Lung (tissue), 12 donors: ENCODE measurements around the gene NEIL1. TPM values are rescaled to one million over a fixed set of nuclear protein-coding genes. Genes with fewer than 3 reads are reported as not detected.

Source experiments
- ATAC-seq: fragments of 200-7000 bp; cut with Tn5 transposase; one replicate; pipeline ENCODE4 v1.9.1; 2020; ENCODE audit warnings: moderate number of reproducible peaks; ENCODE audit not compliant: insufficient read depth, low FRiP score
- DNase-seq, 3 donors: peaks; one replicate each; pipeline ENCODE4 v3.0.0-alpha.2; 2013 to 2017
- H3K27ac ChIP-seq, 2 donors: one replicate each; pipeline ENCODE4 v1.5.1; 2013; ENCODE audit warnings: mild to moderate bottlenecking in 2 of 2, moderate library complexity in 2 of 2, control low read depth in 1 of 2, inconsistent platforms in 1 of 2, low read depth in 1 of 2, low read length in 1 of 2
- H3K27me3 ChIP-seq, 3 donors: one replicate each; pipeline ENCODE4 v1.5.1; 2013; ENCODE audit warnings: low read length in 2 of 3; ENCODE audit not compliant: control insufficient read depth in 3 of 3, insufficient read depth in 3 of 3
- H3K36me3 ChIP-seq, 4 donors: one replicate each; pipeline ENCODE4 v1.5.1; 2013; ENCODE audit warnings: low read length in 4 of 4, mild to moderate bottlenecking in 1 of 4, moderate library complexity in 1 of 4; ENCODE audit not compliant: control insufficient read depth in 4 of 4, insufficient read depth in 4 of 4
- H3K4me1 ChIP-seq, 5 donors: one replicate each; pipeline ENCODE4 v1.5.1; 2013; ENCODE audit warnings: low read length in 5 of 5, mild to moderate bottlenecking in 2 of 5, moderate library complexity in 1 of 5; ENCODE audit not compliant: control insufficient read depth in 5 of 5, insufficient read depth in 5 of 5
- H3K4me3 ChIP-seq: one replicate; pipeline ENCODE4 v1.5.1; 2013; ENCODE audit warnings: mild to moderate bottlenecking, control low read depth, moderate library complexity
- H3K9ac ChIP-seq, 2 donors: one replicate each; pipeline ENCODE4 v1.5.1; 2013; ENCODE audit warnings: low read length in 2 of 2, control low read depth in 1 of 2; ENCODE audit not compliant: insufficient read depth in 1 of 2
- H3K9me3 ChIP-seq, 4 donors: one replicate each; pipeline ENCODE4 v1.5.1; 2013; ENCODE audit warnings: low read length in 3 of 4, mild to moderate bottlenecking in 1 of 4, moderate library complexity in 1 of 4; ENCODE audit not compliant: control insufficient read depth in 4 of 4, insufficient read depth in 3 of 4
- WGBS, 2 donors: extraction: QIAGEN DNeasy Blood & Tissue Kit; methylation state at CpG; one replicate each; pipeline ENCODE4 v1.1.7; 2013; 5-methylcytosine and 5-hydroxymethylcytosine counted together
- polyA plus RNA-seq, 2 donors: library from polyadenylated mRNA; stranded (reverse); fragments of 200-250 nt; gene quantifications; one replicate each; pipeline ENCODE4 v1.2.1, GENCODE V29; 2013
- total RNA-seq, 2 donors: library from RNA; depleted of rRNA in 1 of 2; stranded (reverse); fragments of >200 nt in 1 of 2; gene quantifications; one replicate each; pipeline ENCODE4 v1.2.1, GENCODE V29; 2014 to 2021
- TF ChIP-seq, protein P1 (sequence below): IDR thresholded peaks from 2 replicates; pipeline ENCODE4 v1.5.1; 2012; ENCODE audit warnings: mild to moderate bottlenecking; ENCODE audit errors: control extremely low read depth, extremely low read depth
- donor health status: control.
- donor health status: control.
- donor health status: Bipolar disorder and iron deficiency.
- donor health status: healthy.
- donor health status: DM: yes; HTN: yes; CAD: no.

The NEIL1 gene
- total and polyA plus RNA-seq, 4 donors: 13.8 to 46.8 (median 36.4) TPM

GRCh38 chr15:75357976-75358673 is 11.3 kb downstream of the NEIL1 start:
- peaks cover 0 to 76% (median 6%) of the 10 kb centered on the region in 4 donors for H3K36me3 ChIP-seq
- no peaks in the 10 kb centered on the region for H3K9me3 ChIP-seq
- no peak overlapping the region for H3K4me3 ChIP-seq
- TF ChIP-seq, protein P1, sequence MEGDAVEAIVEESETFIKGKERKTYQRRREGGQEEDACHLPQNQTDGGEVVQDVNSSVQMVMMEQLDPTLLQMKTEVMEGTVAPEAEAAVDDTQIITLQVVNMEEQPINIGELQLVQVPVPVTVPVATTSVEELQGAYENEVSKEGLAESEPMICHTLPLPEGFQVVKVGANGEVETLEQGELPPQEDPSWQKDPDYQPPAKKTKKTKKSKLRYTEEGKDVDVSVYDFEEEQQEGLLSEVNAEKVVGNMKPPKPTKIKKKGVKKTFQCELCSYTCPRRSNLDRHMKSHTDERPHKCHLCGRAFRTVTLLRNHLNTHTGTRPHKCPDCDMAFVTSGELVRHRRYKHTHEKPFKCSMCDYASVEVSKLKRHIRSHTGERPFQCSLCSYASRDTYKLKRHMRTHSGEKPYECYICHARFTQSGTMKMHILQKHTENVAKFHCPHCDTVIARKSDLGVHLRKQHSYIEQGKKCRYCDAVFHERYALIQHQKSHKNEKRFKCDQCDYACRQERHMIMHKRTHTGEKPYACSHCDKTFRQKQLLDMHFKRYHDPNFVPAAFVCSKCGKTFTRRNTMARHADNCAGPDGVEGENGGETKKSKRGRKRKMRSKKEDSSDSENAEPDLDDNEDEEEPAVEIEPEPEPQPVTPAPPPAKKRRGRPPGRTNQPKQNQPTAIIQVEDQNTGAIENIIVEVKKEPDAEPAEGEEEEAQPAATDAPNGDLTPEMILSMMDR: no peak
- H3K4me1 ChIP-seq: no peaks in the 10 kb centered on the region
- ATAC-seq (no peak), DNase-seq (no peak)
- WGBS, 2 donors: 92 to 97% methylated on average over 17 of the region's 17 CpGs
- no peak overlapping the region for H3K9ac ChIP-seq
- H3K27me3 ChIP-seq: no peaks in the 10 kb centered on the region
- no peak overlapping the region for H3K27ac ChIP-seq

DNA sequence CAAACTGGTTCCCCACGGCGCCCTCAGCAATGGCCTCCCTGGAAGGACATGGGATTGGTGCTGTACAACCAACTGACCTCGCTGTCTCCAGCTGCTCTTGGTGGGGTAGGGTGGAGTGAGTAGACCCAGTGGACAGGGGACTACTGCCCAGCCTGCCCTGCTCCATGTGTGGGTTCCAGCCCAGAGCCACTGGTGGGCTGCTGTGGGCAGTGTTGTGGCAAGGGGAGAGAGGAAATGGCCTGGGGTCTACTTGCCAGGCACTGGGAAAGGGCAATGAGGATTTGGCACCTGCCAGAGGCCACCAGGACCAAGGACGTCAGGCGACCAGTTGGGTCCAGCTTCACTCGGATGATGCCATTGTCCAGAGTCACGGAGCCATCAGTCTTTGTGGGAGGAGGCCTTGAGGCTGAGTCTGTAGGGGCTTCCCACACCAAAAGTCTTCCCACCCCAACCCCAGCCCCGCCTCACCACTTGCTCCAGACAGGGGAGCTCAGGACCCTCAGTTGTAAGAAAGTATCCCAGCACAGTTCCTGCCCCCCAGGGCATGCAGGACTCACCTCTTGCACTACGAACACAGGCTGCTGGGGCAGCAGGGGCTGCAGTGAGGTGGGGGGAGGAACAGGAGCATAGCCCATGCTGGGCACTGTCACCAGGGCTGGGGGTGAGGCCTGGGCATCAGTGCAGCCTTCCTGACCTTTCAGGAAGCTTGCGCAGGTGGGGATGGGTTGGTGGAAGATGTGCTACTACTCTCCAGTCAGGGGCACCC is 12.1 kb downstream of the NEIL1 start:
- Histone ChIP-seq H3K4me1 (no peaks in the 10 kb centered on the region), H3K36me3 (peaks cover 0 to 78% (median 6%) of the 10 kb centered on the region in 4 donors), H3K9me3 (no peaks in the 10 kb centered on the region), H3K27me3 (no peaks in the 10 kb centered on the region), H3K9ac (no peak overlapping the region), H3K27ac (no peak overlapping the region), H3K4me3 (no peak overlapping the region)
- TF ChIP-seq, protein P1: no peak
- no peak for DNase-seq
- WGBS, 2 donors: 95 to 98% methylated on average over 10 of the region's 10 CpGs
- ATAC-seq: no peak

DNA sequence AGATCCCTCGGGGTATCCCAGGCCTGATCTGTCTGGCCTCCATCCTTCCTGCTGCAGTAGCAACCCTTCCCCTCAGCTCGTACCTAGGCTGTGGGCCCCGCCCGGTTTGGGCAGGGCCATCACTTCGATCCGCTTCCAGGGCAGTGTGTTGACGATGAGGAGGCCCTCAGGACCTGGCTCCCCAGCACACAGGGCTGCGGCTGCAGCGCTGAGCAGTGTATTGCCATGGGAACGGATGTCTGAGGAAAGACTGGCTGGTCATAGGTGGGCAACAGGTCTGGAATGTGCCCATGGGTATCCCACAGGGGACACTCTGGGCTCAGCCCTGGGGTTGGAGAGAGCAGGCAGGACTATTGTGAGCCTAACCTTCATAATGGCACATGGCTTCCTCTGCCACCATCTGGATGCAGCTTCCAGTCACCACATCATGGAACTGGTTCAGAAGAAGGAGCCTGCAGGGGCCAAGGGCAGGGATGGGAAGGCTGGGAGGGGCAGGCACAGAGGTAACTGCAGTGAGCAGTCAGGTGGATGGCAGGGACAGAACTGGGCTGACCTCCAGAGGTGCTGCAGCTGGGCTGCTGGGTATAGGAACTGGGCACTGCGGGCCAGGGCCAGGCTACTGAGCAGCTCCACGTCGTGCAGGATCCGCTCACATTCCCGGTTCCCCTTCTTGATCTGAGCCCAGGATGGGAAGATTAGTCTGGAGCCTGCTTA is 12.9 kb downstream of the NEIL1 start:
- TF ChIP-seq, protein P1: no peak
- ATAC-seq (no peak), DNase-seq (no peak)
- Histone ChIP-seq H3K27ac (no peak overlapping the region), H3K4me3 (no peak overlapping the region), H3K27me3 (no peaks in the 10 kb centered on the region), H3K9ac (no peak overlapping the region), H3K36me3 (peaks cover 4 to 79% (median 6%) of the 10 kb centered on the region in 4 donors), H3K4me1 (no peaks in the 10 kb centered on the region), H3K9me3 (no peaks in the 10 kb centered on the region)
- WGBS, 2 donors: 93 to 94% methylated on average over 15 of the region's 15 CpGs
